CD8-positive, alpha-beta memory T cell (primary cell): Measurements from ENCODE around the gene KRT83. TPM values are rescaled to one million over a fixed set of nuclear protein-coding genes. Genes with fewer than 3 reads are reported as not detected.

Experiments
- CTCF ChIA-PET: fragments of 350-600 bp; sonication (Branson Sonifier 250); formaldehyde crosslinking; loops from one replicate; lab custom pipeline; 2021; ENCODE audit warnings: antibody characterized with exemption; lab: Charles Lee
- POLR2A ChIA-PET: fragments of 350-600 bp; sonication (Branson Sonifier 250); formaldehyde crosslinking; loops from one replicate; lab custom pipeline; 2021; ENCODE audit warnings: antibody characterized with exemption; lab: Charles Lee
- DNase-seq, 5 donors: peaks; one replicate each; pipeline versions ENCODE4 v3.0.0 to v3.0.0-alpha.2; 2020 to 2022; ENCODE audit warnings: mixed read lengths in 1 of 5
- H3K27ac ChIP-seq: one replicate; pipeline ENCODE4 v1.7.0; 2013; ENCODE audit warnings: low read depth, mild to moderate bottlenecking, low read length, moderate library complexity
- H3K27me3 ChIP-seq: 2 replicates; pipeline ENCODE4 v1.7.0; 2013; ENCODE audit warnings: low read length, mild to moderate bottlenecking; ENCODE audit not compliant: insufficient read depth, poor library complexity, severe bottlenecking
- H3K36me3 ChIP-seq: 2 replicates; pipeline ENCODE4 v1.7.0; 2013; ENCODE audit warnings: mild to moderate bottlenecking, low read length, moderate library complexity; ENCODE audit not compliant: insufficient read depth
- H3K4me1 ChIP-seq: 2 replicates; pipeline ENCODE4 v1.7.0; 2013; ENCODE audit warnings: mild to moderate bottlenecking, low read length, moderate library complexity; ENCODE audit not compliant: insufficient read depth
- H3K4me3 ChIP-seq: 2 replicates; pipeline ENCODE4 v1.7.0; 2013; ENCODE audit warnings: mild to moderate bottlenecking, low read length
- H3K9me3 ChIP-seq: 2 replicates; pipeline ENCODE4 v1.7.0; 2013; ENCODE audit warnings: mild to moderate bottlenecking, low read length
- H3K27ac Mint-ChIP-seq, 8 donors: one replicate each; pipeline ENCODE4 v1.8.0; 2020 to 2021; ENCODE audit warnings: mixed read lengths in 8 of 8, mild to moderate bottlenecking in 6 of 8, inconsistent platforms in 3 of 8, moderate library complexity in 3 of 8
- H3K27me3 Mint-ChIP-seq, 2 donors: one replicate each; pipeline ENCODE4 v1.8.0; 2020 to 2021; ENCODE audit warnings: mixed read lengths in 2 of 2, mild to moderate bottlenecking in 1 of 2, moderate library complexity in 1 of 2
- H3K36me3 Mint-ChIP-seq, 3 donors: one replicate each; pipeline ENCODE4 v1.8.0; 2020 to 2021; ENCODE audit warnings: mixed read lengths in 3 of 3, inconsistent platforms in 1 of 3, mild to moderate bottlenecking in 1 of 3
- H3K4me1 Mint-ChIP-seq, 3 donors: one replicate each; pipeline ENCODE4 v1.8.0; 2020 to 2021; ENCODE audit warnings: mixed read lengths in 3 of 3, inconsistent platforms in 1 of 3, mild to moderate bottlenecking in 1 of 3
- H3K4me3 Mint-ChIP-seq, 7 donors: one replicate each; pipeline ENCODE4 v1.8.0; 2020 to 2021; ENCODE audit warnings: mixed read lengths in 7 of 7, mild to moderate bottlenecking in 6 of 7, moderate library complexity in 4 of 7, inconsistent platforms in 2 of 7
- H3K9me3 Mint-ChIP-seq, 5 donors: one replicate each; pipeline ENCODE4 v1.8.0; 2020 to 2022; ENCODE audit warnings: mixed read lengths in 5 of 5, mild to moderate bottlenecking in 3 of 5, moderate library complexity in 2 of 5, inconsistent platforms in 1 of 5
- polyA plus RNA-seq: library from polyadenylated mRNA; unstranded; fragments of 300-500 nt; fragmentation: Illumina TruSeq; gene quantifications from one replicate; pipeline ENCODE4 v1.2.3, GENCODE V29; 2021
- total RNA-seq, 2 experiments: library from RNA; stranded (reverse); gene quantifications; one replicate each; pipeline ENCODE4 v1.2.3, GENCODE V29; 2021

Gene KRT83
- total and polyA plus RNA-seq, 3 experiments from 2014 or later = not detected

GRCh38 chr12:52267699-52268098 is 53.5 kb downstream of the KRT83 start:
- Mint-ChIP-seq H3K27ac (peak overlapping the region in 1 of 8 donors; percentile 29), H3K36me3 (no peaks in the 10 kb centered on the region), H3K4me1 (no peaks in the 10 kb centered on the region), H3K27me3 (peaks cover 6 to 20% of the 10 kb centered on the region in 2 donors), H3K9me3 (no peaks in the 10 kb centered on the region), H3K4me3 (no peak overlapping the region)
- Histone ChIP-seq H3K9me3 (no peaks in the 10 kb centered on the region), H3K36me3 (no peaks in the 10 kb centered on the region), H3K4me3 (no peak overlapping the region), H3K27ac (no peak overlapping the region), H3K27me3 (no peaks in the 10 kb centered on the region), H3K4me1 (no peaks in the 10 kb centered on the region)
- POLR2A ChIA-PET = no interaction called here
- DNase-seq = no peak
- CTCF ChIA-PET = interaction anchor here (0.8 to 3.6 kb wide), 2 partner anchors 11 to 16 kb away, joined by 3 to 17 read pairs; no protein-coding TSS in a partner anchor

- Histone ChIP-seq H3K9me3 (no peaks in the 10 kb centered on the region), H3K4me1 (no peaks in the 10 kb centered on the region), H3K4me3 (no peak overlapping the region), H3K27ac (no peak overlapping the region), H3K36me3 (no peaks in the 10 kb centered on the region), H3K27me3 (no peaks in the 10 kb centered on the region)
- POLR2A ChIA-PET = no interaction called here
- H3K9me3 Mint-ChIP-seq = no peaks in the 10 kb centered on the region
- no peak overlapping the region for H3K27ac Mint-ChIP-seq
- CTCF ChIA-PET = interaction anchor here (0.8 to 3.6 kb wide), 2 partner anchors 12 to 15 kb away, joined by 3 to 17 read pairs; no protein-coding TSS in a partner anchor
- no peak for DNase-seq
- no peaks in the 10 kb centered on the region for H3K4me1 Mint-ChIP-seq
- H3K36me3 Mint-ChIP-seq = no peaks in the 10 kb centered on the region
- H3K4me3 Mint-ChIP-seq = no peak overlapping the region
- H3K27me3 Mint-ChIP-seq = peaks cover 6 to 22% of the 10 kb centered on the region in 2 donors
Measured at GRCh38 chr12:52267266-52267665, 53.9 kb downstream of the KRT83 start.

- DNase-seq = no peak
- H3K27me3 Mint-ChIP-seq = peaks cover 6 to 25% of the 10 kb centered on the region in 2 donors
- Histone ChIP-seq H3K27me3 (no peaks in the 10 kb centered on the region), H3K4me3 (no peak overlapping the region), H3K9me3 (no peaks in the 10 kb centered on the region), H3K4me1 (no peaks in the 10 kb centered on the region), H3K27ac (no peak overlapping the region), H3K36me3 (no peaks in the 10 kb centered on the region)
- no peaks in the 10 kb centered on the region for H3K36me3 Mint-ChIP-seq
- CTCF ChIA-PET = interaction anchor here (3.6 kb wide), 1 partner anchor 13 kb away, joined by 17 read pairs; no protein-coding TSS in a partner anchor
- POLR2A ChIA-PET = no interaction called here
- H3K27ac Mint-ChIP-seq = no peak overlapping the region
- no peak overlapping the region for H3K4me3 Mint-ChIP-seq
- no peaks in the 10 kb centered on the region for H3K4me1 Mint-ChIP-seq
- H3K9me3 Mint-ChIP-seq = no peaks in the 10 kb centered on the region
Measured at GRCh38 chr12:52266514-52266913, 54.7 kb downstream of the KRT83 start.

GRCh38 chr12:52264435-52264825 is 56.8 kb downstream of the KRT83 start:
- POLR2A ChIA-PET = no interaction called here
- DNase-seq = no peak
- no peaks in the 10 kb centered on the region for H3K9me3 ChIP-seq
- no peaks in the 10 kb centered on the region for H3K36me3 ChIP-seq
- peaks cover 6 to 34% of the 10 kb centered on the region in 2 donors for H3K27me3 Mint-ChIP-seq
- H3K36me3 Mint-ChIP-seq = no peaks in the 10 kb centered on the region
- H3K4me3 Mint-ChIP-seq = no peak overlapping the region
- H3K4me1 Mint-ChIP-seq = peaks cover 0 to 10% (median 8%) of the 10 kb centered on the region in 3 donors
- CTCF ChIA-PET = interaction anchor here (0.8 to 1.5 kb wide), 2 partner anchors 15 to 63 kb away, joined by 3 to 4 read pairs; no protein-coding TSS in a partner anchor
- no peak overlapping the region for H3K27ac ChIP-seq
- H3K27ac Mint-ChIP-seq = no peak overlapping the region
- H3K27me3 ChIP-seq = no peaks in the 10 kb centered on the region
- H3K9me3 Mint-ChIP-seq = no peaks in the 10 kb centered on the region
- H3K4me1 ChIP-seq = no peaks in the 10 kb centered on the region
- H3K4me3 ChIP-seq = no peak overlapping the region

Other genes with a start within 250 kb of the KRT83 start
- gene SMIM41, start 241.7 kb downstream of the KRT83 start, total RNA-seq = not detected
- not detected for gene SMIM41, start 241.7 kb downstream of the KRT83 start, polyA plus RNA-seq
- not detected for gene KRT80, start 129.4 kb downstream of the KRT83 start, total RNA-seq
- gene KRT80, start 129.4 kb downstream of the KRT83 start, polyA plus RNA-seq = not detected
- 1 to 10 TPM; 3.2 to 5.6 TPM for gene KRT7, start 88.2 kb downstream of the KRT83 start, total RNA-seq
- gene KRT7, start 88.2 kb downstream of the KRT83 start, polyA plus RNA-seq = not detected
- under 1 TPM in 1 of 2 experiments, not detected in 1; 0.31 TPM for gene KRT86, start 46.8 kb downstream of the KRT83 start, total RNA-seq
- gene KRT86, start 46.8 kb downstream of the KRT83 start, polyA plus RNA-seq = not detected
- not detected for gene KRT81, start 29.9 kb downstream of the KRT83 start, total RNA-seq
- gene KRT81, start 29.9 kb downstream of the KRT83 start, polyA plus RNA-seq = not detected
- not detected for gene KRT85, start 46.1 kb upstream of the KRT83 start, total RNA-seq
- not detected for gene KRT85, start 46.1 kb upstream of the KRT83 start, polyA plus RNA-seq
- gene KRT84, start 64.3 kb upstream of the KRT83 start, total RNA-seq = not detected
- gene KRT84, start 64.3 kb upstream of the KRT83 start, polyA plus RNA-seq = not detected
- not detected for gene KRT82, start 84.9 kb upstream of the KRT83 start, total RNA-seq
- not detected for gene KRT82, start 84.9 kb upstream of the KRT83 start, polyA plus RNA-seq
- not detected for gene KRT75, start 113.0 kb upstream of the KRT83 start, total RNA-seq
- not detected for gene KRT75, start 113.0 kb upstream of the KRT83 start, polyA plus RNA-seq
- gene KRT6B, start 130.7 kb upstream of the KRT83 start, total RNA-seq = not detected
- gene KRT6B, start 130.7 kb upstream of the KRT83 start, polyA plus RNA-seq = not detected
- gene KRT6C, start 152.4 kb upstream of the KRT83 start, total RNA-seq = not detected
- gene KRT6C, start 152.4 kb upstream of the KRT83 start, polyA plus RNA-seq = not detected
- gene KRT6A, start 171.9 kb upstream of the KRT83 start, total RNA-seq = not detected
- not detected for gene KRT6A, start 171.9 kb upstream of the KRT83 start, polyA plus RNA-seq
- not detected for gene KRT5, start 199.0 kb upstream of the KRT83 start, total RNA-seq
- gene KRT5, start 199.0 kb upstream of the KRT83 start, polyA plus RNA-seq = not detected
- gene KRT71, start 231.7 kb upstream of the KRT83 start, total RNA-seq = not detected
- gene KRT71, start 231.7 kb upstream of the KRT83 start, polyA plus RNA-seq = not detected